RWPE2 (cell line): ENCODE data around the gene STN1.

Source experiments
- ATAC-seq: fragments of 200-7000 bp; cut with Tn5 transposase; 3 replicates; pipeline ENCODE4 v1.9.1; 2021; ENCODE audit warnings: low read depth
- DNase-seq: peaks from one replicate; pipeline ENCODE4 v3.0.0-alpha.2; 2020; ENCODE audit warnings: low spot score
- H3K27ac ChIP-seq: fragments of 450-650 bp; 2 replicates; pipeline ENCODE4 v1.5.1; 2017; ENCODE audit warnings: mild to moderate bottlenecking; ENCODE audit not compliant: poor library complexity, severe bottlenecking
- H3K27me3 ChIP-seq: fragments of 250-450 bp; sonication (Bioruptor Pico); 2 replicates; pipeline ENCODE4 v1.5.1; 2021; ENCODE audit warnings: mild to moderate bottlenecking, moderate library complexity; ENCODE audit not compliant: insufficient read depth, poor library complexity, severe bottlenecking
- H3K36me3 ChIP-seq: fragments of 250-450 bp; sonication (Bioruptor Pico); 2 replicates; pipeline ENCODE4 v1.5.1; 2020; ENCODE audit warnings: low read depth, mild to moderate bottlenecking, moderate library complexity
- H3K4me1 ChIP-seq: fragments of 250-450 bp; sonication (Bioruptor Pico); 2 replicates; pipeline ENCODE4 v1.5.1; 2021; ENCODE audit warnings: mild to moderate bottlenecking, moderate library complexity; ENCODE audit not compliant: insufficient read depth, poor library complexity, severe bottlenecking
- H3K4me3 ChIP-seq: fragments of 250-450 bp; sonication (Bioruptor Pico); 2 replicates; pipeline ENCODE4 v1.5.1; 2021; ENCODE audit warnings: mild to moderate bottlenecking, moderate library complexity; ENCODE audit not compliant: severe bottlenecking
- H3K9me3 ChIP-seq: fragments of 250-450 bp; sonication (Bioruptor Pico); 2 replicates; pipeline ENCODE4 v1.5.1; 2021; ENCODE audit warnings: mild to moderate bottlenecking, moderate library complexity; ENCODE audit not compliant: severe bottlenecking
- CTCF ChIP-seq: fragments of 450-650 bp; IDR thresholded peaks from one replicate; pipeline ENCODE4 v1.5.1; 2017; ENCODE audit warnings: mild to moderate bottlenecking, moderate library complexity; ENCODE audit not compliant: poor library complexity, severe bottlenecking

STN1 gene

GRCh38 chr10:103919648-103920025 is 1.7 kb upstream of the STN1 start:
- H3K27ac ChIP-seq = no peak overlapping the region
- peaks cover 16% of the 10 kb centered on the region for H3K36me3 ChIP-seq
- no peak overlapping the region for H3K4me3 ChIP-seq
- peaks cover 3% of the 10 kb centered on the region for H3K9me3 ChIP-seq
- DNase-seq (no peak), ATAC-seq (no peak)
- no peaks in the 10 kb centered on the region for H3K27me3 ChIP-seq
- TF ChIP-seq CTCF = no peak
- peaks cover 23% of the 10 kb centered on the region for H3K4me1 ChIP-seq

- H3K36me3 ChIP-seq = peaks cover 19% of the 10 kb centered on the region
- ATAC-seq (peak; percentile 48), DNase-seq (no peak)
- H3K9me3 ChIP-seq = peaks cover 3% of the 10 kb centered on the region
- H3K4me3 ChIP-seq = peak overlapping the region; percentile 55
- H3K4me1 ChIP-seq = peaks cover 23% of the 10 kb centered on the region
- TF ChIP-seq CTCF = no peak
- no peaks in the 10 kb centered on the region for H3K27me3 ChIP-seq
- peak overlapping the region; percentile 92 for H3K27ac ChIP-seq
Observed at GRCh38 chr10:103917302-103918052, 507 bp downstream of the STN1 start.

- H3K36me3 ChIP-seq = peaks cover 19% of the 10 kb centered on the region
- no peak for DNase-seq
- H3K4me1 ChIP-seq = peaks cover 23% of the 10 kb centered on the region
- H3K27ac ChIP-seq = peak overlapping the region; percentile 92
- H3K9me3 ChIP-seq = peaks cover 3% of the 10 kb centered on the region
- ATAC-seq = no peak
- peak overlapping the region; percentile 55 for H3K4me3 ChIP-seq
- TF ChIP-seq CTCF = no peak
- H3K27me3 ChIP-seq = no peaks in the 10 kb centered on the region
Observed at GRCh38 chr10:103916876-103917275, 1.1 kb downstream of the STN1 start.

- TF ChIP-seq CTCF = no peak
- Histone ChIP-seq H3K36me3 (peaks cover 19% of the 10 kb centered on the region), H3K27ac (peak overlapping the region; percentile 92), H3K4me1 (peaks cover 23% of the 10 kb centered on the region), H3K9me3 (peaks cover 3% of the 10 kb centered on the region), H3K27me3 (no peaks in the 10 kb centered on the region), H3K4me3 (peak overlapping the region; percentile 55)
- ATAC-seq (no peak), DNase-seq (no peak)
Observed at GRCh38 chr10:103916254-103916653, 1.7 kb downstream of the STN1 start.

- DNase-seq (no peak), ATAC-seq (no peak)
- Histone ChIP-seq H3K36me3 (peaks cover 19% of the 10 kb centered on the region), H3K27me3 (no peaks in the 10 kb centered on the region), H3K9me3 (peaks cover 3% of the 10 kb centered on the region), H3K27ac (peak overlapping the region; percentile 92), H3K4me3 (peak overlapping the region; percentile 55), H3K4me1 (peaks cover 23% of the 10 kb centered on the region)
- no peak for TF ChIP-seq CTCF
Observed at GRCh38 chr10:103915796-103916195, 2.2 kb downstream of the STN1 start.
